ENCODE measurements around the gene OTOR. TPM values are rescaled to one million over a fixed set of nuclear protein-coding genes. Genes with fewer than 3 reads are reported as not detected.

Gene OTOR, protein sequence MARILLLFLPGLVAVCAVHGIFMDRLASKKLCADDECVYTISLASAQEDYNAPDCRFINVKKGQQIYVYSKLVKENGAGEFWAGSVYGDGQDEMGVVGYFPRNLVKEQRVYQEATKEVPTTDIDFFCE
- total RNA-seq (not detected in 2 replicates), polyA plus RNA-seq (not detected in 2 replicates), polyA minus RNA-seq (not detected in 2 replicates), Bru-seq, nascent RNA (not detected), BruChase-seq, experiment 1, labeled RNA remaining after a 6-hour chase (not detected), BruChase-seq, experiment 2, labeled RNA remaining after a 2-hour chase (not detected)
- not detected in 2 replicates for polyA plus RNA-seq (2011; cell fraction: cytosol; rRNA removed)
- not detected in 2 replicates for polyA plus RNA-seq (2011; cell fraction: nucleus; rRNA removed)
- not detected in 2 replicates for polyA plus RNA-seq (2012)
- polyA minus RNA-seq (2011; cell fraction: cytosol; rRNA and poly(A)+ RNA removed) = not detected
- not detected in 2 replicates for polyA minus RNA-seq (2011; cell fraction: nucleus; rRNA and poly(A)+ RNA removed)
- long read RNA-seq = 0 reads

DNA sequence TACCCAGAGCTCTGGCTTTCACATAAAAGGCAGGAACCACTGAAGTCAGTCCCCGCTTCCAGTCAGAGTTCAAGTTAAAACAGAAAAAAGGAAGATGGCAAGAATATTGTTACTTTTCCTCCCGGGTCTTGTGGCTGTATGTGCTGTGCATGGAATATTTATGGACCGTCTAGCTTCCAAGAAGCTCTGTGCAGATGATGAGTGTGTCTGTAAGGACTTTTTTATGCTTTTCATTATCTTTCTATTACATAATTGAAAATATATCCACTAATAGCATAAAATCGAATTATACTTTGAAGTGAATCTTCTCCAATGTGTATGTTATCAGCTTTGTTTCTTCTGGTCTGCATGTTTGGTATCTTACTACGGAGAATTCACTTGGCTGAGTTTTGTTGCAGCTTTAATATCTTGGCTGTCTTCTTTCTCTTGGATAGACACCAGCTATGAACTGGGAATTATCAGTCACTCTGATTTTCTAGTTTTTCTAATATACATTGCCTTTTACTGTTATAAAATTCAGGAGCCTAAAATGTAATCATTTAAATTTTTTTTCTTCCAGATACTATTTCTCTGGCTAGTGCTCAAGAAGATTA, at the start of gene OTOR:
Gene OTOR, plus strand, starts transcription at position 51 of the 593 bp plus-strand sequence. Its CDS starts 44 bp downstream, at position 95.
- H3K4me1 ChIP-seq (ENCODE audit: control insufficient read depth, extremely low read depth, insufficient read depth, low read length) = no peaks in the 10 kb centered on the region
- H2AFZ ChIP-seq (ENCODE audit: low read depth, low read length) = no peak within 1 kb of the TSS
- peaks cover 4 to 12% of the 10 kb centered on the region in 2 experiments for H3K27me3 ChIP-seq (ENCODE audit: control insufficient read depth in 2 of 2, insufficient read depth in 2 of 2, low read length in 2 of 2)
- H3K9me3 ChIP-seq (replicated peaks; ENCODE audit: control insufficient read depth, insufficient read depth, low read length) = no peaks in the 10 kb centered on the region
- intact Hi-C loops (cut with micrococcal nuclease) = no loop called here
- H3K27ac ChIP-seq (ENCODE audit: insufficient read depth, low read depth, low read length) = no peak within 1 kb of the TSS
- H3K4me2 ChIP-seq (ENCODE audit: insufficient read depth, low read length) = no peak within 1 kb of the TSS
- no peak within 1 kb of the TSS for H3K4me3 ChIP-seq (replicated peaks in 1 of 3; ENCODE audit: insufficient read depth in 1 of 3, low read depth in 1 of 3, low read length in 3 of 3)
- dilution Hi-C loops (cut with MboI; ENCODE audit: extremely low pct_ligation_motif_present, low sequenced_read_pairs) = no loop called here
- POLR2A ChIA-PET = no interaction called here
- FAIRE-seq (no peak), DNase-seq (ENCODE audit: low read depth, low spot score) (no peak)
- BruUV-seq (replicated peaks) = no TSS peak
- H4K20me1 ChIP-seq (replicated peaks; ENCODE audit: control insufficient read depth, extremely low read depth, insufficient read depth, low read length) = no peaks in the 10 kb centered on the region
- CTCF ChIA-PET = no interaction called here
- H3K9ac ChIP-seq (replicated peaks; ENCODE audit: extremely low read depth, insufficient read depth, low read length) = no peak within 1 kb of the TSS
- TF ChIP-seq EZH2 (IDR thresholded peaks at IDR 0.05; ENCODE audit: borderline replicate concordance, low read depth, low read length, severe bottlenecking) (no peak), MYC (IDR thresholded peaks at IDR 0.05; ENCODE audit: low read depth, low read length) (no peak), JUN (IDR thresholded peaks at IDR 0.05; ENCODE audit: borderline replicate concordance, insufficient read depth, insufficient read length, low read depth) (no peak), POLR2A (IDR thresholded peaks at IDR 0.05; ENCODE audit: low read depth, low read length) (no peak), GATA2 (IDR thresholded peaks at IDR 0.05; ENCODE audit: insufficient read depth, insufficient read length, low read depth, low read length) (no peak), POLR2AphosphoS5 (IDR thresholded peaks at IDR 0.05; ENCODE audit: insufficient read depth, low read depth, low read length) (no peak), FOS (IDR thresholded peaks at IDR 0.05; ENCODE audit: borderline replicate concordance, insufficient read depth, low read length) (no peak)
- TF ChIP-seq, protein P1, sequence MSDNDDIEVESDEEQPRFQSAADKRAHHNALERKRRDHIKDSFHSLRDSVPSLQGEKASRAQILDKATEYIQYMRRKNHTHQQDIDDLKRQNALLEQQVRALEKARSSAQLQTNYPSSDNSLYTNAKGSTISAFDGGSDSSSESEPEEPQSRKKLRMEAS (IDR thresholded peaks at IDR 0.05; ENCODE audit: insufficient read depth, insufficient read length) = no peak
- TF ChIP-seq, protein P2, sequence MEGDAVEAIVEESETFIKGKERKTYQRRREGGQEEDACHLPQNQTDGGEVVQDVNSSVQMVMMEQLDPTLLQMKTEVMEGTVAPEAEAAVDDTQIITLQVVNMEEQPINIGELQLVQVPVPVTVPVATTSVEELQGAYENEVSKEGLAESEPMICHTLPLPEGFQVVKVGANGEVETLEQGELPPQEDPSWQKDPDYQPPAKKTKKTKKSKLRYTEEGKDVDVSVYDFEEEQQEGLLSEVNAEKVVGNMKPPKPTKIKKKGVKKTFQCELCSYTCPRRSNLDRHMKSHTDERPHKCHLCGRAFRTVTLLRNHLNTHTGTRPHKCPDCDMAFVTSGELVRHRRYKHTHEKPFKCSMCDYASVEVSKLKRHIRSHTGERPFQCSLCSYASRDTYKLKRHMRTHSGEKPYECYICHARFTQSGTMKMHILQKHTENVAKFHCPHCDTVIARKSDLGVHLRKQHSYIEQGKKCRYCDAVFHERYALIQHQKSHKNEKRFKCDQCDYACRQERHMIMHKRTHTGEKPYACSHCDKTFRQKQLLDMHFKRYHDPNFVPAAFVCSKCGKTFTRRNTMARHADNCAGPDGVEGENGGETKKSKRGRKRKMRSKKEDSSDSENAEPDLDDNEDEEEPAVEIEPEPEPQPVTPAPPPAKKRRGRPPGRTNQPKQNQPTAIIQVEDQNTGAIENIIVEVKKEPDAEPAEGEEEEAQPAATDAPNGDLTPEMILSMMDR (IDR thresholded peaks at IDR 0.05; ENCODE audit: extremely low read depth in 1 of 2, insufficient read depth in 1 of 2, low read depth in 1 of 2, low read length in 2 of 2) = no peak
- no peaks in the 10 kb centered on the region for H3K79me2 ChIP-seq (ENCODE audit: control insufficient read depth, insufficient read depth, low read length)
- no peaks in the 10 kb centered on the region for H3K9me1 ChIP-seq (replicated peaks; ENCODE audit: control insufficient read depth, extremely low read depth, insufficient read depth, low read length)
- H3K36me3 ChIP-seq (ENCODE audit: control insufficient read depth in 2 of 2, extremely low read depth in 1 of 2, insufficient read depth in 2 of 2, low read length in 2 of 2) = no peaks in the 10 kb centered on the region
